Epithelial cell of proximal tubule (primary cell): Measurements from ENCODE around the gene TTL. TPM values are rescaled to one million over a fixed set of nuclear protein-coding genes. Genes with fewer than 3 reads are reported as not detected.
A peak's percentile ranks its signal among the peaks of the same experiment; 100 is the strongest.

Experiments used
- DNase-seq: peaks from one replicate; pipeline ENCODE4 v3.0.0-alpha.2; 2011; ENCODE audit warnings: low read depth
- H3K4me3 ChIP-seq: 2 replicates; pipeline ENCODE4 v1.5.1; 2011; ENCODE audit warnings: low read depth, mild to moderate bottlenecking, low read length
- CTCF ChIP-seq: conservative IDR thresholded peaks from 2 replicates; pipeline ENCODE4 v1.5.1; 2012; ENCODE audit warnings: low read depth, mild to moderate bottlenecking, low read length
- total RNA-seq: library from RNA; depleted of rRNA; stranded (reverse); fragments of >200 nt; gene quantifications from 2 replicates; pipeline ENCODE4 v1.2.3, GENCODE V29; 2015

TTL gene
- total RNA-seq, 1 donor from 2014 or later: 42.3 TPM

- no peak overlapping the region for H3K4me3 ChIP-seq
- no peak for DNase-seq
- no peak for TF ChIP-seq CTCF
Observed at GRCh38 chr2:112472547-112473263, 9.3 kb upstream of the TTL start.

- DNase-seq: peak; percentile 43
- no peak for TF ChIP-seq CTCF
- no peak overlapping the region for H3K4me3 ChIP-seq
Observed at GRCh38 chr2:112474844-112475486, 7.0 kb upstream of the TTL start.

GRCh38 chr2:112476434-112476833 is 5.5 kb upstream of the TTL start:
- no peak for DNase-seq
- no peak for TF ChIP-seq CTCF
- H3K4me3 ChIP-seq: no peak overlapping the region

- DNase-seq: no peak
- peak overlapping the region; percentile 77 for H3K4me3 ChIP-seq
- TF ChIP-seq CTCF: no peak
Observed at GRCh38 chr2:112480530-112481049, 1.4 kb upstream of the TTL start.

- peak; percentile 36 for DNase-seq
- peak overlapping the region; percentile 77 for H3K4me3 ChIP-seq
- peak; percentile 82 for TF ChIP-seq CTCF
Observed at GRCh38 chr2:112481050-112481527, 867 bp upstream of the TTL start.

GRCh38 chr2:112482309-112483041 is 519 bp downstream of the TTL start:
- peak overlapping the region; percentile 90 for H3K4me3 ChIP-seq
- TF ChIP-seq CTCF: no peak
- no peak for DNase-seq
